Stimulated activated CD4-positive, alpha-beta T cell treated with anti-CD3 and anti-CD28 coated beads, Interleukin-1b, Interleukin-23, amount 100 ng/mL, for 24 hours (primary cell): ENCODE results near the gene EIF4A3.
"Not testable (repeated sequence)": the region's sequence is repeated elsewhere in the genome, so short reads cannot be mapped to it uniquely, and the experiment has no call there.

ENCODE experiments used
- DNase-seq, 4 experiments: peaks; one replicate each; pipeline ENCODE4 v3.0.0-alpha.2; 2020; ENCODE audit warnings: low read depth in 4 of 4, low spot score in 1 of 4

The EIF4A3 gene

GRCh38 chr17:80173126-80173525 lies 26.2 kb upstream of the EIF4A3 start:
- no peak for DNase-seq

DNA sequence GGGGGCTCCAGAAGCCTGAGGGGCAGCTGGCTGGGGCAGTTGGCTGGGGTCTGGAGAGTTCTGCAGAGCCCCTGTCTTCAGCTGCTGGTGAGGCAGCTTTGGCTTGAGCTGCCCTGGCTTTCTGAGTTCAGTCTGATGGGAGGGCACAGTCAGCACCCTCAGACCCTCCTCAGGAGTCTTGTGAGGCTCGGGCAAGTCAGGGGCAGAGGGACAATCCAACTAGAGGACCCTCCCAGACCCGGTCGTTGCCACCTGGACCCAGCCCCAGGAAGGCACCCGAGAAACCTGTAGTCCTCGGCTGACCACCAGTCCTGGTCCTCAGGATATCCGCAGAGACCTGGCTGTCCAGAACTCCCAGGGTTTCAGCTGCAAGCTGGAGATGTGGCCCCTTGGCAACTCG lies 24.8 kb upstream of the EIF4A3 start:
- DNase-seq, result no peak

DNA sequence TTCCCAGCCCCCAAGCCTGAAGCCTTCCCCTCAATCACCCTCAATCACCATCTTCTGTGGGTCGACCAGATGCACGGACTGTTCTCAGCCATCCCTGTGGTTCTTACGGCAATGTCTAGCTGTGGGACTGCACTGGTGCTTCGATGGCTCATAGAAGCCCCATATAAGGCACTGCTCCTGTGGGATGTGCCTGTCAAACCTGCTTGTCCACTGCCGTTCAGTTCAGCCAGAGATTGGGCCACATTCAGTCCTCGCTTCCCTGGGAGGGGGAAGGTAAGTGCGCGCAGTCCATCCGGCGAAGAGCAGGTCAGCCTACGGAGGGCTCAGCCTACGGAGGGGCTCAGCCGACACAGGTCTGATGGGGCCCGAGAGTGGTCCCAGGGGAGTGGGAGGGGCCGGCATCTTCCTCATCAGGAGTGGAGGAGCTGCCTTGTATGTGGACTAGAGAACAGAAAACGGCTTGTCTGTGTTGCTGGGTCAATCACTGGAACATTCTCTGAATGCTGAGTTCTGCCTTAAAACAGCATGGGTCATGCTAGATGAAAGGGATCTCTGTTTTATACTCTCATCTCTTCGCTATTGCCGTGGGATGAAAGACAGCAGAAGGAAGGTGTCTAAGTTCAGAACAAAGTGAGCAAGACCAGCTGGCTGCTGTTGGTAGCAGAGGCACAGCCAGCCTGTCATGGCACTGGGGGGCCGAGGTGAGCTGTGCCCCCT lies 23.0 kb upstream of the EIF4A3 start, which contains the start of gene CARD14:
CARD14 (plus strand) TSS at position 247 of the 717 bp plus-strand sequence. CDS start 11,409 bp downstream, outside the sequence.
- DNase-seq, result no peak

DNA sequence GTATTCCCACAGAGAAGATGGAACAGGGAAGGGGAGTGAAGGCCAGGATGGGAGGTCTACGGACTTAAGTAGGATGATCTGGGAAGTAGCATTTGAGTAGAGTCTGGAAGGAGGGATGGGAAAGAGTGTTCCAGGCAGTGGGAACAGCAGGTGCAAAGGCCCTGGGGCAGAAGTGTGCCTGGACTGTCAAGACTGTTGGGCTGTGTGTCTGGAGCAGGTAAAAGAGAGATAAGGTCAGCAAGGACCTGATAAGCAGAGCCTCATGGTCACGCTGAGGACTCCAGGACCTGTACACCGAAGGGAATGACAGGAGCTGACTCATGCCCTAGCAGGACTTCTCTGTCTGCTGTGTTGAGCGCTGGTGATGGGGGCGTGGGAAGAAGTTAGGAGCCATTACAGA lies 22.2 kb upstream of the EIF4A3 start:
- DNase-seq, result no peak

DNA sequence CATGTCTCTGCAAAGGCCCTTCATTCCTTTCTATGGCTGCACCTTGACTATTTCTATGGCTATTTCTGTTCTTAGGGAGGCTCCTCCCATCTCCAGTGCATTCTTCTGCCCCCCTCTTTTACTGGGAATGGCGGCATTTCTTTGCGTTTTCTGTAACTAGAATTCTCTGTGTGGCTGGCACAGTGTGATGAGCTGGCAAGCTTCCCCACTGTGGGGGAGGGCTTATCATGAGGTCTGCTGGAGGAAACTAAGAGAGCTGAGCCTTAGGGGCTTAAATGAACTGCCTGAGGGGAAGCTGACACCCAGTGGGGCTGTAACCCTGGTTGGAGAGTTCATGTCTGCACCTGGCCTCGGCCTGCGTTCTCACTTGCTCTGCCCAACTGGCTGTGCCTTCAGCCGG lies 21.4 kb upstream of the EIF4A3 start:
- no peak for DNase-seq

DNA sequence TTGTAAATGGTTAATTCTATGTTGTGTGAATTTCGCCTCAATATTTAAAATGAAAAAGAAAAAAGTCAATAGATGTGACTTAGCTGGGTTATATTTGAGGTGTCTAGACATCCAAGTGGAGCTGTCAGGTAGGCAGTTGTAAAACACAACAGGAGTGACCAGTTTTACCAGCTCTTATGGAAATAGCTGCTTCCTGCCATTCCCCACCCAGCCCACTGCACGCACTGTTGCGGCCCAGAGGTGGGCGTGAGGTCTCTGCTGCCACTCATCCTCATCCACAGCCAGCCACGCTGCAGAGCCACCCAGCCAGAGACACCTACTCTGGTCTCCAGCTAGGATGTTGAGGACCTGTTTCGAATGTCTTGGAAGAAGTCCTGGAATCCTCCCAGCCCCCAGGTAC lies 19.5 kb upstream of the EIF4A3 start:
- no peak for DNase-seq

GRCh38 chr17:80164185-80164584 lies 17.3 kb upstream of the EIF4A3 start:
- DNase-seq, result no peak

DNA sequence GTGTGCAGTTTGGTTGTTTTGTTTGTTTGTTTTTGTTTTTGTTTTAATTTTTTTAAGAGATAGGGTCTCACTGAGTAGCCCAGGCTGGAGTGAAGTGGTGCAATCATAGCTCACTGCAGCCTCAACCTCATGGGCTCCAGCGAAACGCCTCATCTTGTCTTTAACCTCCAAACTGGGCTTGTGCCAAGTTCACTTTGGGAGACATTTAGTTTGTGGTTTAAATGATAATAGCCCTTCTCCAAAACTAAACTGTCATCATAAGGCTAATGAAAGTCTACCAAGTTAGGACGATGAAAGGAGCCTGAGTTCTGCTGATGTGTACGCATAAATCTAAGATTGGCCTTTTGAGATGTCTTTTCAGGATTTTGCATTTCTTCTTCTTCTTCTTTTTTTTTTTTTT lies 16.4 kb upstream of the EIF4A3 start:
- no peak for DNase-seq

DNA sequence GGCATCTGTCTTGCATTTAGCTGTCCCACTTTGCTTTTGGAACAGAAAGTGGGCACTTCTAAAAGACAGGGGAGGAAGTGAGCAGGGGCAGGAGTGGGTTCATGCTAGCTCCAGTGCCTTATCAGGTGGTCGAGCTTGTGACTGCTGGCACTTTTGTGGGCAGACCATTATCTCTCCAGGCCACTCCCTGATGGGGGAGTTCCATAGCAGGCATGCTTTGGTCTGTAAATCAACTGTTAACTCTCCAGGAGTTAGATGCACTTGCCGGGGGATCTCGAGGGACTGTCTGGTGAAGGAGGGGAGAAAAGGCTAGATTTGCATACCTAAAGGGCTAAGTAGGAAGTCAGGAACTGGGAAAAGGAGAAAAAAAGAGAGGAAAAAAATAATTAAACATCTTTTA lies 13.6 kb upstream of the EIF4A3 start:
- DNase-seq, result no peak

DNA sequence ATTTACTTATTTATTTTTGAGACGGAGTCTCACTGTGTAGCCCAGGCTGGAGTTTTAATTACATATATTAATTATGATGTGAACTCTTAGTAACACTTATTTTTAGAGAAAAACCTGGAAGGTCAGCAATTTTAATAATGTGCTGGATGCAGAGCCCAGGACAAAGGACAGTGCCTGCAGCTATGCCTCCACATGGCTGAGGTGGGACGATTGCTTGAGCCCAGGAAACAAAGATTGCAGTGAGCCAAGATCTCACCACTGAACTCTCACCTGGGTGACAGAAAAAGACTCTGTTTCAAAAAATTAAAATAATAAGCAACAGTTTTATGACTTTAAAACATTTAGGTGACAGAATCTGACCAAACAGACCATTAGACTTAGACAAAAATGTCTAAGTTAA lies 11.9 kb upstream of the EIF4A3 start:
- no peak for DNase-seq

DNA sequence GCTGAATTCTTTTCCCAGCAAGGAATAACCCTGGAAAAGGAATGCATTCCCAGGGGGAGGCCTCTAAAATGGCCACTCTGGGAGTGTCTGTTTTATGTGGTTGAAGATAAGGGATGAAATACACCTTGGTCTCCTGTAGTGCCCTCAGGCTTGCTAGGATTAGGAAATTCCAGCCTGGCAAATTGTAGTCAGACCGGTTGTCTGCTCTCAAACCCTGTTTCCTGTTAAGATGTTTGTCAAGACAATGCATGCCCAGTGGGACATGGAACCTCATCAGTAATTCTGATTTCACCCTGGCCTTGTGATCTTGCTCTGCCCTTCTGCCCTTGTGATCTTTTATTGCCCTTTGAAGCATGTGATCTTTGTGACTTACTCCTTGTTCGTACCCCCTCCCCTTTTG lies 8.7 kb upstream of the EIF4A3 start:
- DNase-seq, result not testable (repeated sequence)

GRCh38 chr17:80154166-80154565 lies 7.2 kb upstream of the EIF4A3 start:
- no peak for DNase-seq

DNA sequence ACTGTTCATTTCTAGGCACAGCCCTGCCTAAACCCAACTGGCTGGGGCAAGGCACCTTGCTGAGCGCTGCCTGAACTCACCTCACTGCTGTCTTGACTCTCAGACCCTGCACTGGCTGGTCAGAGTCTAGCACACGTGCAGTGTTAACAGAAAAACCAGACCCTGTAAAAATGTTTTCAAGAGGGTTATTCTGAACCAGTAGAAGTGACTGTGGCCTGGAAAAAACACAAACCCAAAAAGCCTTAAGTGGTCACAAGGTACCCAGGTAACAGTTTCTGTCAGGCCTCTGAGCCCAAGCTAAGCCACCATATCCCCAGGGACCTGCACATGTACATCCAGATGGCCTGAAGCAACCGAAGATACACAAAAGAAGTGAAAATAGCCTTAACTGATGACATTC lies 6.1 kb upstream of the EIF4A3 start:
- DNase-seq, result no peak

DNA sequence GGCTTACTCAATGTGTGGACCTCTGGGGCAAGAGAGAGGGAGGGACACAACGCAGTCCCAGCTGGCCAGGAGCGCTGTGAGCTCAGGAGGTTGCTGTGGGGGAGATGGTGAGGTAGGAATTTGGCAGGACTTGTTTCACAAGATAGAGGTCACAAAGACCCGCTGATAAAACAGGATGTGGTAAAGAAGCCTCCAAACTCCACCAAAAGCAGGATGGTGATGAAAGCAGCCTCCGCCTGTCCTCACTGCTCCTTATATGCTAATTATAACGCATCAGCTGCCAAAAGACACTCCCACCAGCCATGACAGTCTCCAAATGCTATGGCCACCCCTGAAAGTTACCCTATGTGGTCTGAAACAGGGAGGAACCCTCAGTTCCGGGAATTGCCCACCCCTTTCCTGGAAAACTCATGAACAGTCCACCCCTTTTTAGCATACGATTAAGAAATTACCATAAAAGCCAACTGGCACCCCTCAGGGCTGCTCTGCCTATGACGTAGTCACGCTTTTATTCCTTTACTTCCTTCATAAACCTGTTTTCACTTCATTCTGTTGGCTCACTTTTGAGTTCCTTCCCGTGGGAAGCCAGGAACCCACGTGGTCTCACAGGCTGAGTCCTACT lies 5.3 kb upstream of the EIF4A3 start:
- no peak for DNase-seq

- DNase-seq, result no peak
Measured at GRCh38 chr17:80151333-80151732, 4.4 kb upstream of the EIF4A3 start.

- DNase-seq, result no peak
Measured at GRCh38 chr17:80146121-80147034, 550 bp downstream of the EIF4A3 start.

- DNase-seq, result no peak
Measured at GRCh38 chr17:80145076-80146075, 1.6 kb downstream of the EIF4A3 start.

DNA sequence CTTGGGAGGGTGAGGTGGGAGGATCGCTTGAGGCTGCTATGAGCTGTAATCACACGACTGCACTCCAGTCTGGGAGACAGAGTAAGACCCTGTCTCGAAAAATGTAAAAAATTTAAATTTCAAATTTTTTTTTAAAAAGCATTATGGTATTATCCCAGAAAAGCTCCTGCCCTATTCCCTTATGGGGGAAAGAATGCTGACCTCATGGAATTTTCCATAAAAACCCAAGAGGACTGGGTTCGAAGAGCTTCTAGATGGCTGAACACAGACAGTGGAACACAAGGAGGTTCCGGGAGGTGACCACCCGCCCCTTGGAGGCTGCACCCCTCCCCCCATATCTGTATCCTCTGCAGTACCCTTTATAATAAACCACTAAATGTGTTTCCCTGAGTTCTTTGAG lies 4.0 kb downstream of the EIF4A3 start:
- no peak for DNase-seq

DNA sequence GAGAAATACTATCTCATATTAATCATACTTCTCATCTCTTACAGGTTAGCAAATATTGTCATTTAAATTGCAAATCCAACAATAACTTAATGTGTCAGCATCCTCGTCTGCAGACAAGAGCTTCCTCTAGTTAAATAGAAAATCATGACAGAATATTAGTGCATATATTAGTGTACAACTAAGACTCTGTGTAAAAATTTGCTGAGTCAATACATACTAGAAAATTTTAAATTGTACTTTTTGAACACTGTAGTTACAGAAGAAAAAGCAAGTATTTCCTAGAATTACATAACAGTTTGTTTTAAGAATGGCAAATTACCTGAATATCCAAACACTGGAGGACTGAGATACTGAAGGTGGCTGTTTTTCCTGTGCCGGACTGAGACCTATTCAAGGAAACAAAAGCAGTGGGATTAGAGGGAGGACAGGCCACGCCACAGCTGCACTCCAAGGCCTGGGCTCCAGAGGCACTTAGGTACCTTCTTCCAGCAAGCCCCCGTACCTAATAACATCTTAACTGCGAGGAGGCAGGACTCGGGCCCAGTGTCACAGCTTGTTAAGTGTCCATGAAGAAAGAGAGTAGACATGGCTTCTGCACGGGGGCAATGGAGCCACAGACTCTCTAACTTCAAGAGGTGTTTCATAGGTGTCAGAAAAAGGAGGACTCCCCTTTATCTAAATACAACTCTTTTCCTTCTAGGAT lies 5.3 kb downstream of the EIF4A3 start:
- DNase-seq, result no peak

DNA sequence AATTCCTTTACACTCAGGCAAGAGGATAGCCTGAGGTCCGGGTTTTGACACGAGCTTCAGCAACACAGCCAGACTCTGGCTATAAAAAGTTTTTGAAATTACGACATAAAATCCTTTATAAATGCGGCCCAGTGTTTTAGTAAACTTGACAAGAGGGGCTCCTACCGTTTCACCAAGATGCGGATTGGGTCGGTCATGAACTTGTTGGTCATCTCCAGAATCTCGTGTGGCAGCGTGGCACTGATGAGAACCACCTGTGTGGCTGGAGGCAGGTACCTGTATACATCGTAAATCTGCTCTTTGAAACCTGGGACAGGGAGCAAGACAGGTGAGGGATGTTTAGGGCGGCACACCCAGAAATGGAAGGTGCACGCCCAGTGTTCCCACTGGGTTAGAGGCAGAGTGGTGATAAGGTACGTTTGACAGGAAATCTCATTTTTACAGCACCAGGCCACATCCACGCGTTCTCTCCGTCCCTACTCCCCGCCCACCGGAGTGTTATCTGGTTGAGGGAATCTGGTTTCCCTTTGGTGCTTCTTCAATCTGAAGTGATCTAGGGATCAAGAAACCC lies 8.0 kb downstream of the EIF4A3 start:
- no peak for DNase-seq
